Measurements from ENCODE around the gene RRM1.

GRCh38 chr11:4183410-4184057 lies 88.9 kb downstream of the RRM1 start:
- TF ChIP-seq POLR2A (IDR thresholded peaks at IDR 0.05) (no peak), CTCF (IDR thresholded peaks at IDR 0.05) (no peak), POLR2AphosphoS5 (IDR thresholded peaks at IDR 0.05) (no peak)
